OCI-LY3 (cell line): Measurements from ENCODE around the gene CLSTN2.

Source experiments
- CTCF ChIP-seq: fragments of 200-600, 300-600 bp; sonication (generic); IDR thresholded peaks from 2 replicates; pipeline ENCODE4 v1.5.1; 2014; ENCODE audit warnings: antibody characterized with exemption, low read length, low read depth
- EZH2phosphoT487 ChIP-seq: fragments of 200-600 bp; shearing (Covaris generic); IDR thresholded peaks from 2 replicates; pipeline ENCODE4 v1.6.1; 2018; ENCODE audit warnings: antibody characterized with exemption, mixed run types, low read depth

- no peak for TF ChIP-seq CTCF
- no peak for TF ChIP-seq EZH2phosphoT487
Observed at GRCh38 chr3:140571836-140572235, 636.9 kb downstream of the CLSTN2 start.
